HL-60/S4 treated with retinoic acid at 250 ng/mL for 4 days and 3 days (cell line): ENCODE data around the gene PLA2G4B.

ENCODE experiments used
- in situ Hi-C: fragments of 300-500 bp; cut with MboI; formaldehyde crosslinking; loops from 2 replicates; pipeline ENCODE4 v1.7.0; 2022; ENCODE audit warnings: low sequenced_read_pairs

The PLA2G4B gene

GRCh38 chr15:41885841-41886240 is 47.2 kb downstream of the PLA2G4B start:
- in situ Hi-C loops = no loop called here

- in situ Hi-C loops = no loop called here
Measured at GRCh38 chr15:41886741-41887140, 48.1 kb downstream of the PLA2G4B start.

- in situ Hi-C loops = no loop called here
Measured at GRCh38 chr15:41887161-41887560, 48.5 kb downstream of the PLA2G4B start.

- in situ Hi-C loops = no loop called here
Measured at GRCh38 chr15:41887893-41888292, 49.2 kb downstream of the PLA2G4B start.

GRCh38 chr15:41888662-41889253 is 50.1 kb downstream of the PLA2G4B start:
- in situ Hi-C loops = no loop called here

- in situ Hi-C loops = no loop called here
Measured at GRCh38 chr15:41890050-41890690, 51.5 kb downstream of the PLA2G4B start.

- in situ Hi-C loops = no loop called here
Measured at GRCh38 chr15:41891226-41891625, 52.6 kb downstream of the PLA2G4B start.

GRCh38 chr15:41891946-41892345 is 53.3 kb downstream of the PLA2G4B start:
- in situ Hi-C loops = no loop called here

GRCh38 chr15:41892621-41893421 is 54.2 kb downstream of the PLA2G4B start:
- in situ Hi-C loops = no loop called here

GRCh38 chr15:41893422-41894250 is 55.0 kb downstream of the PLA2G4B start, which contains the start of gene SPTBN5:
TSS of gene SPTBN5 (minus strand) at chr15:41894053. CDS start at chr15:41893497, 556 bp downstream.
- in situ Hi-C loops = no loop called here

- in situ Hi-C loops = no loop called here
Measured at GRCh38 chr15:41894251-41894790, 55.7 kb downstream of the PLA2G4B start.

- in situ Hi-C loops = no loop called here
Measured at GRCh38 chr15:41894791-41895463, 56.3 kb downstream of the PLA2G4B start.

- in situ Hi-C loops = no loop called here
Measured at GRCh38 chr15:41895491-41895890, 56.8 kb downstream of the PLA2G4B start.

- in situ Hi-C loops = no loop called here
Measured at GRCh38 chr15:41895957-41896356, 57.3 kb downstream of the PLA2G4B start.

GRCh38 chr15:41896566-41896965 is 57.9 kb downstream of the PLA2G4B start:
- in situ Hi-C loops = no loop called here

- in situ Hi-C loops = no loop called here
Measured at GRCh38 chr15:41897363-41897799, 58.7 kb downstream of the PLA2G4B start.
